ENCODE data around the gene TMOD3.

DNA sequence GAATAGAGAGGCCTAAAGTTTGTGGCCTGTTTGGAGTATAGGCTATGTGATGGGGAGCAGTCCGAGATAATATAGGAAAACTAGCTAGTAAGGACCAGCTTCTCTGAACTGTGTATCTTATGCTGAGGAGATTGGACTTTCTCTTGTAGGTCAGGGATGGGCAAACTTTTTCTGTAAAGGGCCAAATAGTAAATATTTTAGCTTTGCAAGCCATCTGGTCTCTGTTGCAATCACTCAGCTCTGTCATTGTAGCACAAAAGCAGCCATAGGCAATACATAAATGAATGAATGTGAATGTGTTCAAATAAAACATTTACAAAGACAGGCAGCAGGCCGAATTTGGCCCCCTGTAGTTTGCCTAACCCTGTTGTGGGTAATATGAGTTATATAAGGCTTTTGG is 24.5 kb downstream of the TMOD3 start:
- TF ChIP-seq, protein P1, sequence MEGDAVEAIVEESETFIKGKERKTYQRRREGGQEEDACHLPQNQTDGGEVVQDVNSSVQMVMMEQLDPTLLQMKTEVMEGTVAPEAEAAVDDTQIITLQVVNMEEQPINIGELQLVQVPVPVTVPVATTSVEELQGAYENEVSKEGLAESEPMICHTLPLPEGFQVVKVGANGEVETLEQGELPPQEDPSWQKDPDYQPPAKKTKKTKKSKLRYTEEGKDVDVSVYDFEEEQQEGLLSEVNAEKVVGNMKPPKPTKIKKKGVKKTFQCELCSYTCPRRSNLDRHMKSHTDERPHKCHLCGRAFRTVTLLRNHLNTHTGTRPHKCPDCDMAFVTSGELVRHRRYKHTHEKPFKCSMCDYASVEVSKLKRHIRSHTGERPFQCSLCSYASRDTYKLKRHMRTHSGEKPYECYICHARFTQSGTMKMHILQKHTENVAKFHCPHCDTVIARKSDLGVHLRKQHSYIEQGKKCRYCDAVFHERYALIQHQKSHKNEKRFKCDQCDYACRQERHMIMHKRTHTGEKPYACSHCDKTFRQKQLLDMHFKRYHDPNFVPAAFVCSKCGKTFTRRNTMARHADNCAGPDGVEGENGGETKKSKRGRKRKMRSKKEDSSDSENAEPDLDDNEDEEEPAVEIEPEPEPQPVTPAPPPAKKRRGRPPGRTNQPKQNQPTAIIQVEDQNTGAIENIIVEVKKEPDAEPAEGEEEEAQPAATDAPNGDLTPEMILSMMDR (IDR thresholded peaks at IDR 0.05; ENCODE audit: low read depth, low read length): no peak
- no peak for TF ChIP-seq EZH2phosphoT487 (IDR thresholded peaks at IDR 0.05; ENCODE audit: low read depth)
